GM12801 (cell line): Measurements from ENCODE around the gene KRT76.

ENCODE experiments used
- CTCF ChIP-seq: IDR thresholded peaks from one replicate; pipeline ENCODE4 v1.5.1; 2011; ENCODE audit warnings: control low read depth; ENCODE audit not compliant: insufficient read length; ENCODE audit errors: extremely low read depth

Gene KRT76

GRCh38 chr12:52730383-52730782, 46.8 kb downstream of the KRT76 start:
- TF ChIP-seq CTCF: no peak

DNA sequence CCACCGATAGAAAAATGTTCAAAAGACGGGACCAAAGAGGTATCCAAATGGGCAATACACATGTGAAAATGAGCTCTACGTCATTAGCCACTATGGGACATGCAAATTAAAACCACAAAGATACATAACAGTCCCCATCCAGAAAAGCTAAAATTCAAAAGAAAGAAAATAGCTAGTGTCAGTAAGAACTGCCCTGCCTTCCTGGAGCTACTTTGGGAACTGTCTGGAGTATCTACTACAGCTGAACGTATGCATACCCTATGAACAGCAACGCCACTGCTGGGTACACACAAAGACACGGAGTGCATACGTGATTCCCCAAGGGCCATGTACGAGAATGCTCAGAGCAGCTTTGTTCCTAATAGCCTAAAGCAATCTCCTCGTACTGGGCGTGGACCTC, 48.0 kb downstream of the KRT76 start:
- no peak for TF ChIP-seq CTCF

DNA sequence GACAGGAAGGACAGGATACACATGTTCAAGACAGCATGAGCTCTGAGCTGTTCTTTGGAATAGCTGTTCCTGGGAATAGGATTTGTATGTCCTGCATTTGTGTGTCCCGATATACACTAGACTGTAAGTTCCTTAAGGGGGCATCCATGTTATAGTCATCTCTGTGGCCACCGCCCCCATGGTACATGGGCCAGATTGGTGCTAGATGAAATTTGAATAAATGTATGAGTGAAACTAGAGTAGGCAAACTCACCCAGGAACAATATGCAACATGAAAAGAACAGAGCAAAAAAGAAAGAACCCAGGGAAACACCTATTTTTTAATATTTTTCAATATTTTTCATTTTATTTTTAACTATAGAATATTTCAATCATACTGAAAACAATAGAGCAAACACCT, 48.8 kb downstream of the KRT76 start:
- no peak for TF ChIP-seq CTCF

DNA sequence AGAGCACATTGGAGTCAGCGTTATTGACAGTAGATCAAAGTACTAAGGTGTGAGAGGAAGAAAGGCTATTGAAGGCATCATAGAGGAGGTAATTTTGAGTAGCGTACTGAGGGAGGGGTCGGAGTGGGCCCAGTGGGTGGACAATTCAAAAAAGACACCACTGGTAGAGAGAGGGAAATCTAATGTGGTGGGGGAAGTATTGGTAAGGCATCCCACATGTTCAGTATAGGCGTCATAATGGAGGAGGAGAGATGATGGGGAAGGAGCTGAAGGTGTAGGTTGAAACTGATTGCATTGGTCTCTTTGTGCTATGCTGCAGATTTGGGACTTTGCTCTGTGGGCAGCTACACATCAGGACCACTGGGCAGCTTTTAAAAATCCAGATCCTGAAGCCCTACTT, 50.1 kb downstream of the KRT76 start:
- no peak for TF ChIP-seq CTCF

DNA sequence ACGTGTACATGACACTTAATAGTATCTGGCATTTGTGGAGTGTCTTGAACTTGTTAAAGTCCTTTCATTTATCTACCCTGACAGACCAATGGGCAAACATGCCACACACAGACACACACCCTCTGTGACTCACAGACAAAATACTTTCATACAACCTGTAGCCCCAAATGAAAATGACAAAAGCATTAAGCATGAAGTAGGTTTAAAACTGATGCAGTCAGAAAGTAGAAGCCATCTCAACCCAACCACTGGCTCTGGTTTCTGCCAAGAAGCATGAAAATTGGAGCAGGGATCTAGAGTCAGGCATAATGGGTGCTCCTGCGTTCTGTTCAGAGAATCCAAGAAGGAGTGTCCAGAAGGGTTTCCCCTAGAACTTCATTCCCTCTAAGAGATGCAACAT, 50.7 kb downstream of the KRT76 start:
- TF ChIP-seq CTCF: no peak

- no peak for TF ChIP-seq CTCF
Measured at GRCh38 chr12:52724384-52724783, 52.8 kb downstream of the KRT76 start.

DNA sequence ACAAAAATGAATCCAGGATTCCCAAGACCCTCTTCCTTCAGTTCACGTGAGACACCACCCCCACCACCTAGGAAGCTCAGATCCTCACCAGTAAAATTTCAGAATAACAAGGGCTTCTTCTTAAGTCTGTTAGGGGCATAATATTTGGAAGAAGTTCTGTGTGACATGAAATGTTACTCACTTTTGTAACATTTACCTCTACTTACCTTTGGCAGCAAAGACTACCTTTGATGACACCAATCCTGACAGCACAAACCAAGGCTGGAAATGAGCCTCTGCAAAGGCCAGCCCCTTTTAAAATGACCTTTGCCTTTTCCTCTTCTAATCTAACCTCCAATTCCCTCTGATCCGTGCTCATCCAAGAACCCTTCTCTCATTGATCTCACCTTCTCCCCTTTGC, 54.5 kb downstream of the KRT76 start:
- no peak for TF ChIP-seq CTCF
